K562 (cell line): ENCODE results near the gene PEBP1. TPM values are rescaled to one million over a fixed set of nuclear protein-coding genes. Genes with fewer than 3 reads are reported as not detected.
A peak's percentile ranks its signal among the peaks of the same experiment; 100 is the strongest.

Experiments
- FOSL1 ChIP-seq: fragments of 200-800 bp; sonication (Bioruptor generic); conservative IDR thresholded peaks from 2 replicates; pipeline ENCODE4 v1.6.1; 2016; ENCODE audit warnings: missing genetic modification characterization, missing compliant biosample characterization
- GABPB1 ChIP-seq: sonication (generic); formaldehyde crosslinking; IDR thresholded peaks from 2 replicates; pipeline ENCODE4 v1.8.0; 2022; ENCODE audit warnings: mild to moderate bottlenecking, missing genetic modification reagents
- HDAC1 ChIP-seq, 2 experiments: fragments of 450-650 bp; IDR thresholded peaks; 2 replicates each; pipeline ENCODE4 v1.6.1; 2016 to 2017; ENCODE audit warnings: inconsistent platforms in 1 of 2, mild to moderate bottlenecking in 1 of 2, moderate library complexity in 1 of 2
- HMG20B ChIP-seq: fragments of 250-450 bp; sonication (Bioruptor Pico); IDR thresholded peaks from 2 replicates; pipeline ENCODE4 v1.5.0; 2021; ENCODE audit warnings: mild to moderate bottlenecking
- HNRNPLL ChIP-seq: fragments of 200-400 bp; formaldehyde crosslinking; IDR thresholded peaks from 2 replicates; pipeline ENCODE4 v1.6.1; 2017; ENCODE audit warnings: low read length, low read depth, mild to moderate bottlenecking; ENCODE audit not compliant: poor library complexity, severe bottlenecking
- KDM4B ChIP-seq, 2 experiments: fragments of 450-650 bp in 1 of 2; sonication (generic) in 1 of 2; IDR thresholded peaks; 2 replicates each; pipeline ENCODE4 v1.6.1; 2016 to 2017; ENCODE audit warnings: borderline replicate concordance in 2 of 2, antibody characterized with exemption in 1 of 2, low read depth in 1 of 2, mild to moderate bottlenecking in 1 of 2
- KDM5B ChIP-seq: fragments of 200-600 bp; sonication (generic); IDR thresholded peaks from 2 replicates; pipeline ENCODE4 v1.6.1; 2012; ENCODE audit warnings: low read depth, mild to moderate bottlenecking, moderate library complexity, low read length, control low read depth, inconsistent platforms; ENCODE audit not compliant: insufficient replicate concordance
- MAZ ChIP-seq, 2 experiments: fragments of 450-650 bp in 1 of 2; sonication (generic) in 1 of 2; formaldehyde crosslinking; IDR thresholded peaks in 1 of 2; conservative IDR thresholded peaks in 1 of 2; 2 replicates each; pipeline versions ENCODE4 v1.4.0 to v1.5.0; 2020; ENCODE audit warnings: mild to moderate bottlenecking in 1 of 2, missing genetic modification reagents in 1 of 2
- MCM2 ChIP-seq: fragments of 450-650 bp; IDR thresholded peaks from 2 replicates; pipeline ENCODE4 v1.6.1; 2017; ENCODE audit warnings: low read depth, mild to moderate bottlenecking
- RFX5 ChIP-seq: IDR thresholded peaks from 2 replicates; pipeline ENCODE4 v1.6.1; 2011; ENCODE audit warnings: low read depth, mild to moderate bottlenecking, improper control_type of control experiment, low read length
- SMAD2 ChIP-seq: fragments of 150-350 bp; IDR thresholded peaks from 2 replicates; pipeline ENCODE4 v1.6.1; 2014; ENCODE audit warnings: low read depth, mild to moderate bottlenecking, low read length
- SNRNP70 ChIP-seq: fragments of 200-400 bp; formaldehyde crosslinking; optimal IDR thresholded peaks from 2 replicates; pipeline ENCODE3; 2017; ENCODE audit warnings: low read depth, low read length
- polyA plus RNA-seq, 8 experiments: library from polyadenylated mRNA; depleted of rRNA in 4 of 8; stranded (reverse) in 5 of 8; unstranded in 3 of 8; fragments of >200 nt; fragmentation: Nextera tagmentation in 2 of 8; fragmentation: Illumina TruSeq in 1 of 8; extraction: Ambion mirVana in 2 of 8; extraction: Trizol in 1 of 8; gene quantifications; 2 replicates each; pipeline versions ENCODE4 v1.2.1 to v1.2.3, GENCODE V29; 2011 to 2014; ENCODE audit warnings: inconsistent platforms in 1 of 8, missing spikeins in 1 of 8
- total RNA-seq, 7 experiments: library from RNA; depleted of rRNA in 6 of 7; stranded (reverse); fragments of >200 nt in 6 of 7; fragmentation: Illumina TruSeq in 2 of 7; extraction: Trizol in 2 of 7; gene quantifications; 2 replicates each; pipeline versions ENCODE4 v1.2.1 to v1.2.3, GENCODE V29; 2011 to 2021; ENCODE audit warnings: low replicate concordance in 1 of 7
- TF ChIP-seq, protein P1 (sequence below): fragments of 250-450 bp; sonication (Bioruptor Pico); IDR thresholded peaks from 2 replicates; pipeline ENCODE4 v1.5.0; 2022; ENCODE audit warnings: mild to moderate bottlenecking
- TF ChIP-seq, protein P2 (sequence below), 2 experiments: IDR thresholded peaks; 2 replicates each; pipeline ENCODE4 v1.6.1; 2012; ENCODE audit warnings: improper control_type of control experiment in 2 of 2, low read depth in 2 of 2, low read length in 2 of 2, borderline replicate concordance in 1 of 2
- TF ChIP-seq, protein P3 (sequence below): sonication (generic); formaldehyde crosslinking; IDR thresholded peaks from 2 replicates; pipeline ENCODE4 v1.8.0; 2022; ENCODE audit warnings: mild to moderate bottlenecking, missing genetic modification reagents
- TF ChIP-seq, protein P4 (sequence below): fragments of 450-650 bp; IDR thresholded peaks from 2 replicates; pipeline ENCODE4 v1.6.1; 2018; ENCODE audit not compliant: partially characterized antibody

Gene PEBP1
- total and polyA plus RNA-seq, 9 of the 15 experiments (the other 6 are each of a cell fraction or from before 2014, with no cell fraction given) = 77.3 to 207 (median 153) TPM

DNA sequence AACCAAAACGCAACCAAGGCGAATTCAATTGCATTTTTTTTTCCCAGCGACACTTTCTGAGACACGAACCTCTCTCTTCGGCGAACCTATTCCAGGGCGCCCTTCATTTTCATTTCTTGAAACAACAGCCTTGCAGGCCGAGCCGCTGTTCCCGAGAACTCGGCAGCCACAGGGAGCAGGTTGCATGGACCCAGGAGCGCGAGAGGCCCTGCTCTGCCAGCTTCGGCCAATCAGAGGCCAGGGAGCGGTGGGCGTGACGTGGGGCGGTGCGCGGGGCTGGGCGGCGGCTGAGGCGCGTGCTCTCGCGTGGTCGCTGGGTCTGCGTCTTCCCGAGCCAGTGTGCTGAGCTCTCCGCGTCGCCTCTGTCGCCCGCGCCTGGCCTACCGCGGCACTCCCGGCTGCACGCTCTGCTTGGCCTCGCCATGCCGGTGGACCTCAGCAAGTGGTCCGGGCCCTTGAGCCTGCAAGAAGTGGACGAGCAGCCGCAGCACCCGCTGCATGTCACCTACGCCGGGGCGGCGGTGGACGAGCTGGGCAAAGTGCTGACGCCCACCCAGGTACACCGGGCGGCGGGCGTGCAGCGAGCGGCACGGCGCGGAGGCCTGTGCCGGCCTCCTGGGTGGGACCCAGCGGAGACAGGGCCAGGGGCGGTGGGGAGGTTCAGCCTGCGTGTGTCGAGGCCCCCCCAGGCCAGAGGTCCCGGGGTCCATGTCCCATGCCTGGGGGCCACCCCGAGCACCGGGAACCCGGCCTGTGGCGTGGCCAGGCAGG lies at the start of gene PEBP1 (continued):
- TF ChIP-seq, protein P1, sequence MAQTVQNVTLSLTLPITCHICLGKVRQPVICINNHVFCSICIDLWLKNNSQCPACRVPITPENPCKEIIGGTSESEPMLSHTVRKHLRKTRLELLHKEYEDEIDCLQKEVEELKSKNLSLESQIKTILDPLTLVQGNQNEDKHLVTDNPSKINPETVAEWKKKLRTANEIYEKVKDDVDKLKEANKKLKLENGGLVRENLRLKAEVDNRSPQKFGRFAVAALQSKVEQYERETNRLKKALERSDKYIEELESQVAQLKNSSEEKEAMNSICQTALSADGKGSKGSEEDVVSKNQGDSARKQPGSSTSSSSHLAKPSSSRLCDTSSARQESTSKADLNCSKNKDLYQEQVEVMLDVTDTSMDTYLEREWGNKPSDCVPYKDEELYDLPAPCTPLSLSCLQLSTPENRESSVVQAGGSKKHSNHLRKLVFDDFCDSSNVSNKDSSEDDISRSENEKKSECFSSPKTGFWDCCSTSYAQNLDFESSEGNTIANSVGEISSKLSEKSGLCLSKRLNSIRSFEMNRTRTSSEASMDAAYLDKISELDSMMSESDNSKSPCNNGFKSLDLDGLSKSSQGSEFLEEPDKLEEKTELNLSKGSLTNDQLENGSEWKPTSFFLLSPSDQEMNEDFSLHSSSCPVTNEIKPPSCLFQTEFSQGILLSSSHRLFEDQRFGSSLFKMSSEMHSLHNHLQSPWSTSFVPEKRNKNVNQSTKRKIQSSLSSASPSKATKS (CRISPR knock-in tag) = no peak
- TF ChIP-seq, protein P2, sequence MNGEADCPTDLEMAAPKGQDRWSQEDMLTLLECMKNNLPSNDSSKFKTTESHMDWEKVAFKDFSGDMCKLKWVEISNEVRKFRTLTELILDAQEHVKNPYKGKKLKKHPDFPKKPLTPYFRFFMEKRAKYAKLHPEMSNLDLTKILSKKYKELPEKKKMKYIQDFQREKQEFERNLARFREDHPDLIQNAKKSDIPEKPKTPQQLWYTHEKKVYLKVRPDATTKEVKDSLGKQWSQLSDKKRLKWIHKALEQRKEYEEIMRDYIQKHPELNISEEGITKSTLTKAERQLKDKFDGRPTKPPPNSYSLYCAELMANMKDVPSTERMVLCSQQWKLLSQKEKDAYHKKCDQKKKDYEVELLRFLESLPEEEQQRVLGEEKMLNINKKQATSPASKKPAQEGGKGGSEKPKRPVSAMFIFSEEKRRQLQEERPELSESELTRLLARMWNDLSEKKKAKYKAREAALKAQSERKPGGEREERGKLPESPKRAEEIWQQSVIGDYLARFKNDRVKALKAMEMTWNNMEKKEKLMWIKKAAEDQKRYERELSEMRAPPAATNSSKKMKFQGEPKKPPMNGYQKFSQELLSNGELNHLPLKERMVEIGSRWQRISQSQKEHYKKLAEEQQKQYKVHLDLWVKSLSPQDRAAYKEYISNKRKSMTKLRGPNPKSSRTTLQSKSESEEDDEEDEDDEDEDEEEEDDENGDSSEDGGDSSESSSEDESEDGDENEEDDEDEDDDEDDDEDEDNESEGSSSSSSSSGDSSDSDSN (IDR thresholded peaks at IDR 0.05; ENCODE audit: borderline replicate concordance in 1 of 2, low read depth in 2 of 2, low read length in 2 of 2) = peak; percentile 44 to 81; a peak in 3 of 4 replicates
- TF ChIP-seq MCM2 (no peak), HNRNPLL (peak; percentile 27), FOSL1 (tag) (no peak), KDM4B (IDR thresholded peaks at IDR 0.05; ENCODE audit: borderline replicate concordance in 2 of 2, low read depth in 1 of 2) (peak in 1 of 2 experiments; percentile 47; a peak in 1 of 4 replicates), HMG20B (CRISPR knock-in tag) (no peak), HDAC1 (IDR thresholded peaks at IDR 0.05) (peak in 1 of 2 experiments; percentile 91; a peak in 2 of 4 replicates), KDM5B (peak; percentile 62), SNRNP70 (no peak), GABPB1 (0 out of 2 replicates have a peak, but pooled peaks have one; percentile 62), SMAD2 (no peak), RFX5 (0 out of 2 replicates have a peak, but pooled peaks have one; percentile 17), MAZ (CRISPR knock-in tag; conservative IDR thresholded peaks at IDR 0.05 in 1 of 2, IDR thresholded peaks at IDR 0.05 in 1 of 2) (peak; percentile 53 to 69)
- TF ChIP-seq, protein P3, sequence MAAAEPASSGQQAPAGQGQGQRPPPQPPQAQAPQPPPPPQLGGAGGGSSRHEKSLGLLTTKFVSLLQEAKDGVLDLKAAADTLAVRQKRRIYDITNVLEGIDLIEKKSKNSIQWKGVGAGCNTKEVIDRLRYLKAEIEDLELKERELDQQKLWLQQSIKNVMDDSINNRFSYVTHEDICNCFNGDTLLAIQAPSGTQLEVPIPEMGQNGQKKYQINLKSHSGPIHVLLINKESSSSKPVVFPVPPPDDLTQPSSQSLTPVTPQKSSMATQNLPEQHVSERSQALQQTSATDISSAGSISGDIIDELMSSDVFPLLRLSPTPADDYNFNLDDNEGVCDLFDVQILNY (CRISPR knock-in tag) = 0 out of 2 replicates have a peak, but pooled peaks have one; percentile 69
- TF ChIP-seq, protein P4, sequence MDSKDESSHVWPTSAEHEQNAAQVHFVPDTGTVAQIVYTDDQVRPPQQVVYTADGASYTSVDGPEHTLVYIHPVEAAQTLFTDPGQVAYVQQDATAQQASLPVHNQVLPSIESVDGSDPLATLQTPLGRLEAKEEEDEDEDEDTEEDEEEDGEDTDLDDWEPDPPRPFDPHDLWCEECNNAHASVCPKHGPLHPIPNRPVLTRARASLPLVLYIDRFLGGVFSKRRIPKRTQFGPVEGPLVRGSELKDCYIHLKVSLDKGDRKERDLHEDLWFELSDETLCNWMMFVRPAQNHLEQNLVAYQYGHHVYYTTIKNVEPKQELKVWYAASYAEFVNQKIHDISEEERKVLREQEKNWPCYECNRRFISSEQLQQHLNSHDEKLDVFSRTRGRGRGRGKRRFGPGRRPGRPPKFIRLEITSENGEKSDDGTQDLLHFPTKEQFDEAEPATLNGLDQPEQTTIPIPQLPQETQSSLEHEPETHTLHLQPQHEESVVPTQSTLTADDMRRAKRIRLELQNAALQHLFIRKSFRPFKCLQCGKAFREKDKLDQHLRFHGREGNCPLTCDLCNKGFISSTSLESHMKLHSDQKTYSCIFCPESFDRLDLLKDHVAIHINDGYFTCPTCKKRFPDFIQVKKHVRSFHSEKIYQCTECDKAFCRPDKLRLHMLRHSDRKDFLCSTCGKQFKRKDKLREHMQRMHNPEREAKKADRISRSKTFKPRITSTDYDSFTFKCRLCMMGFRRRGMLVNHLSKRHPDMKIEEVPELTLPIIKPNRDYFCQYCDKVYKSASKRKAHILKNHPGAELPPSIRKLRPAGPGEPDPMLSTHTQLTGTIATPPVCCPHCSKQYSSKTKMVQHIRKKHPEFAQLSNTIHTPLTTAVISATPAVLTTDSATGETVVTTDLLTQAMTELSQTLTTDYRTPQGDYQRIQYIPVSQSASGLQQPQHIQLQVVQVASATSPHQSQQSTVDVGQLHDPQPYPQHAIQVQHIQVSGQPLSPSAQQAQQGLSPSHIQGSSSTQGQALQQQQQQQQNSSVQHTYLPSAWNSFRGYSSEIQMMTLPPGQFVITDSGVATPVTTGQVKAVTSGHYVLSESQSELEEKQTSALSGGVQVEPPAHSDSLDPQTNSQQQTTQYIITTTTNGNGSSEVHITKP = peak; percentile 5
